Ishikawa (cell line): ENCODE data around the gene LIPG.

Experiments
- CEBPB ChIP-seq: IDR thresholded peaks from 2 replicates; pipeline ENCODE4 v1.6.1; 2012
- CREB1 ChIP-seq: IDR thresholded peaks from 2 replicates; pipeline ENCODE4 v1.6.1; 2012; ENCODE audit warnings: low read depth
- EGR1 ChIP-seq: IDR thresholded peaks from 2 replicates; pipeline ENCODE4 v1.6.1; 2012
- EP300 ChIP-seq: IDR thresholded peaks from 2 replicates; pipeline ENCODE4 v1.6.1; 2012; ENCODE audit warnings: borderline replicate concordance
- FOXM1 ChIP-seq: IDR thresholded peaks from 2 replicates; pipeline ENCODE4 v1.6.1; 2012; ENCODE audit warnings: low read depth, borderline replicate concordance
- NFIC ChIP-seq: IDR thresholded peaks from 2 replicates; pipeline ENCODE4 v1.6.1; 2012
- RAD21 ChIP-seq: IDR thresholded peaks from 2 replicates; pipeline ENCODE4 v1.6.1; 2012; ENCODE audit warnings: low read depth
- TAF1 ChIP-seq: IDR thresholded peaks from 2 replicates; pipeline ENCODE4 v1.6.1; 2012; ENCODE audit warnings: low read depth, mild to moderate bottlenecking
- TCF12 ChIP-seq: IDR thresholded peaks from 2 replicates; pipeline ENCODE4 v1.6.1; 2012; ENCODE audit warnings: low read depth
- TEAD4 ChIP-seq: IDR thresholded peaks from 2 replicates; pipeline ENCODE4 v1.6.1; 2012
- YY1 ChIP-seq: IDR thresholded peaks from 2 replicates; pipeline ENCODE4 v1.6.1; 2012; ENCODE audit warnings: low read depth
- ZBTB7A ChIP-seq: IDR thresholded peaks from 2 replicates; pipeline ENCODE4 v1.6.1; 2012; ENCODE audit warnings: low read depth
- TF ChIP-seq, protein P1 (sequence below): IDR thresholded peaks from 2 replicates; pipeline ENCODE4 v1.6.1; 2012
- TF ChIP-seq, protein P2 (sequence below): IDR thresholded peaks from 2 replicates; pipeline ENCODE4 v1.6.1; 2012
- TF ChIP-seq, protein P3 (sequence below): IDR thresholded peaks from 2 replicates; pipeline ENCODE4 v1.6.1; 2012; ENCODE audit warnings: low read depth, mild to moderate bottlenecking

The LIPG gene

DNA sequence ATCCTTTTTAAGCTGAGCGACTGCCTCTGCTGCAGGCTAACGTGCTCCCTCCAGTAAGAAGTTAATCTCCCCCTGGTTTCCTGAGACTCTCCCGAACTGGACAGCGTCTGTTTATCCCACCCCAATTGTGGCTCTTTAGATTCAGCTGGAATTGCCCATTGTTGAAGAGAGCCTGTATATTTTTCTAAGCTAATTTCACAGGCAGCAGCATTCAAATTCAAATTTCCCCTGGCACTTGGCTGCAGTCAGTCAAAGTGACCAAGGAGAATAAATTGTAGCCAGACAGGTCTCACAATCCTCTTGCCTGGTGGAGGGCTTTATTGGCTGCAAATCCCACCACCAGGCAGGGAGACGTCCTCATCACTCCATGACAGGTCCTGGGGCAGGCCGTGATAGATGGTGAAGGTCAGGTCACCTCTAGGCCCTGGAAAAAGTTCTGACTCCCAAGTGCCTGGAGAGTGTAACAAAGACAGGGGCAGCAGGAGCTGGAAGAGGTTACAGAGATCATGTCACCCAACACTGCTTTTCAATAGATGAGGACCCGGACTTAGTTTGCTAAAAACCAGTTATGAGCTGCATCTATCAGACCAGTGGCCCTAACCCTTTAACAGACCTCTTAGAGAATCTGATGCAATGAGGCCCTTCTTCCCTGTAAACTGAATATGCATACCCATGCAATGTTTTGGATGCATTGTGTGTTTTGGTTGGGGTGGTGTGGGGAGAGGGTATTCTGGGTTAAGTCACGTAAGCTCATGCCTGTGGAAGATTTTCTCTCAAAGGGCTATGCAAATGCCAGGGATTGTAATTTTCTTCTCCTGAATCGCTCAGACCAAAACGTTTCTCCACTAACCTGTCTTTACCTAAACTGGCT is 42.5 kb upstream of the LIPG start:
- TF ChIP-seq, protein P1, sequence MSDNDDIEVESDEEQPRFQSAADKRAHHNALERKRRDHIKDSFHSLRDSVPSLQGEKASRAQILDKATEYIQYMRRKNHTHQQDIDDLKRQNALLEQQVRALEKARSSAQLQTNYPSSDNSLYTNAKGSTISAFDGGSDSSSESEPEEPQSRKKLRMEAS, result no peak
- no peak for TF ChIP-seq EP300
- no peak for TF ChIP-seq TEAD4
- no peak for TF ChIP-seq YY1
- no peak for TF ChIP-seq ZBTB7A
- TF ChIP-seq, protein P2, sequence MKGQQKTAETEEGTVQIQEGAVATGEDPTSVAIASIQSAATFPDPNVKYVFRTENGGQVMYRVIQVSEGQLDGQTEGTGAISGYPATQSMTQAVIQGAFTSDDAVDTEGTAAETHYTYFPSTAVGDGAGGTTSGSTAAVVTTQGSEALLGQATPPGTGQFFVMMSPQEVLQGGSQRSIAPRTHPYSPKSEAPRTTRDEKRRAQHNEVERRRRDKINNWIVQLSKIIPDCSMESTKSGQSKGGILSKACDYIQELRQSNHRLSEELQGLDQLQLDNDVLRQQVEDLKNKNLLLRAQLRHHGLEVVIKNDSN, result no peak
- TF ChIP-seq FOXM1, result no peak

DNA sequence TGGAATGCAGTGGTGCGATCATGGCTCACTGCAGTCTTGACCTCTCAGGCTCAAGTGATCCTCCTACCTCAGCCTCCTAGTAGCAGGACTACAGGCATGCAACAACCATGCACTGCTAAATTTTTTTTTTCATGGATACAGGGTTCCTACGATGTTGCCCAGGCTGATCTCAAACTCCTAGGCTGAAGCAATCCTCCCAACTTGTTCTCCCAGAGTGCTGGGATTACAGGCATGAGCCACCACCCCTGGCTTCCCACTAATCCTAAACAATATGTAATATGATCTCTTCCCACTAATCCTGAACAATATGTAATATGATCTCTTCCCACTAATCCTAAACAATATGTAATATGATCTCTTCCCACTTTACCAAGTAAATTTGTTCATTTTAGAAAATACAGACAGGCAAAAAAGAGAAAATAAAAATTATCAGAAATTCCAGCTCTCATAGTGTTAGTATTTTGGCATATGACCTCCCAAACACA is 41.2 kb upstream of the LIPG start:
- TF ChIP-seq TEAD4 (no peak; the same call in 1 of the 2 replicates), YY1 (no peak), FOXM1 (peak; percentile 40; the same call in 1 of the 2 replicates), TCF12 (0 out of 2 replicates have a peak, but pooled peaks have one; percentile 38), EGR1 (no peak), ZBTB7A (no peak), NFIC (no peak), RAD21 (peak; percentile 13; the same call in 1 of the 2 replicates), TAF1 (no peak), CEBPB (peak; percentile 68), EP300 (peak; percentile 83), CREB1 (no peak)
- TF ChIP-seq, protein P3, sequence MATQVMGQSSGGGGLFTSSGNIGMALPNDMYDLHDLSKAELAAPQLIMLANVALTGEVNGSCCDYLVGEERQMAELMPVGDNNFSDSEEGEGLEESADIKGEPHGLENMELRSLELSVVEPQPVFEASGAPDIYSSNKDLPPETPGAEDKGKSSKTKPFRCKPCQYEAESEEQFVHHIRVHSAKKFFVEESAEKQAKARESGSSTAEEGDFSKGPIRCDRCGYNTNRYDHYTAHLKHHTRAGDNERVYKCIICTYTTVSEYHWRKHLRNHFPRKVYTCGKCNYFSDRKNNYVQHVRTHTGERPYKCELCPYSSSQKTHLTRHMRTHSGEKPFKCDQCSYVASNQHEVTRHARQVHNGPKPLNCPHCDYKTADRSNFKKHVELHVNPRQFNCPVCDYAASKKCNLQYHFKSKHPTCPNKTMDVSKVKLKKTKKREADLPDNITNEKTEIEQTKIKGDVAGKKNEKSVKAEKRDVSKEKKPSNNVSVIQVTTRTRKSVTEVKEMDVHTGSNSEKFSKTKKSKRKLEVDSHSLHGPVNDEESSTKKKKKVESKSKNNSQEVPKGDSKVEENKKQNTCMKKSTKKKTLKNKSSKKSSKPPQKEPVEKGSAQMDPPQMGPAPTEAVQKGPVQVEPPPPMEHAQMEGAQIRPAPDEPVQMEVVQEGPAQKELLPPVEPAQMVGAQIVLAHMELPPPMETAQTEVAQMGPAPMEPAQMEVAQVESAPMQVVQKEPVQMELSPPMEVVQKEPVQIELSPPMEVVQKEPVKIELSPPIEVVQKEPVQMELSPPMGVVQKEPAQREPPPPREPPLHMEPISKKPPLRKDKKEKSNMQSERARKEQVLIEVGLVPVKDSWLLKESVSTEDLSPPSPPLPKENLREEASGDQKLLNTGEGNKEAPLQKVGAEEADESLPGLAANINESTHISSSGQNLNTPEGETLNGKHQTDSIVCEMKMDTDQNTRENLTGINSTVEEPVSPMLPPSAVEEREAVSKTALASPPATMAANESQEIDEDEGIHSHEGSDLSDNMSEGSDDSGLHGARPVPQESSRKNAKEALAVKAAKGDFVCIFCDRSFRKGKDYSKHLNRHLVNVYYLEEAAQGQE, result no peak
- TF ChIP-seq, protein P2, result no peak
- TF ChIP-seq, protein P1, result no peak

DNA sequence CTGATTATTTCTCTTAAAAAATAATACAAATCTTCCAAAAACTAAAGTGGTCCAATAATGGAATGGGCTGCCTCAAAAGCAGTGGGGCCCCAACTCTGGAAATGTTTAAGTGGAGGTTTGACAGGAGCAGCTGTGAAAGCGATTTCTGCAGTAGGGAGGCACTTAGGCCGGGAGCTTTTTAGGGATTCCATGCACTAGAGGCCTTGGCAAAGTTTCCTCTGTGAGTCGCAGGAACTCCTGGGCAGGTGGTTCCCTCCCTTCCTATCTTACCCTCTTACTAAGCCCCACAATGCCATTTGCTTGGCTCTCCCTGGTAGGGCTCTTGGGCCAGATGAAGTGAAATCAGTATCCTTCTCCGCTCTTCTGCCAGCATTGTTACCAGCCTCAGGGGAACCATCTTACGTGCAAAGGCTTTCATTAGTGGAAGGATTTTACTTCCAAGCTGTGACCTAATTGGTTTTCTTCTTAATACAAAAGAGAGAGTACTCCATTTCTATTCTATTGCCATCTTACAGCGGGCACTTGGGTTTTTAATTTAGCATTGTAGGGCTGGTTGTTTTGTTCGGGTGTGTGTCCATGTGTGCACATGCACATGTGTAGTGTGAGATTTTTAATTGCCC is 40.5 kb upstream of the LIPG start:
- TF ChIP-seq TAF1, result no peak
- TF ChIP-seq CEBPB, result no peak
- no peak for TF ChIP-seq RAD21
- TF ChIP-seq, protein P2, result no peak
- no peak for TF ChIP-seq CREB1
- TF ChIP-seq, protein P1, result no peak
- no peak for TF ChIP-seq EGR1
- no peak for TF ChIP-seq YY1
- TF ChIP-seq NFIC, result no peak
- no peak for TF ChIP-seq ZBTB7A

DNA sequence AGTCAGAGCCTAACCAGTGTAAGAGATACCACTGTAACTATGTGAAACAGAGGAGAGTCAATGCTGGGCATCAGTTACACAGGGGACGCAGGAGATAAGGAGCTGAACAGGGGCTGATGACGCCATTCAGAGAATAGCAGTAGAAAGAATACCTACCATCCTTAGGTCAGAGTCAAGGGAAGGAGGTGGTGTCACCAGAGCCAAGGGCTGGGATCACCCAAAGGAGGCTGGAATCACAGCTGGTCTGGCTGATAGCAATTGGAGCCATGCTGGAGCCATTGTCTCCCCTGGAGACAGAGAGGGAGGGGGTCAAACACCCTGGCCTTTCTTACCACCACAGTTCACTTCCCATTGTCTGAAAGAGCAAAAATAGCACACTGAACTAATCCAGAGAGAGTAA is 37.5 kb upstream of the LIPG start:
- TF ChIP-seq TAF1, result no peak
- no peak for TF ChIP-seq FOXM1
- TF ChIP-seq NFIC, result no peak
- no peak for TF ChIP-seq EP300

DNA sequence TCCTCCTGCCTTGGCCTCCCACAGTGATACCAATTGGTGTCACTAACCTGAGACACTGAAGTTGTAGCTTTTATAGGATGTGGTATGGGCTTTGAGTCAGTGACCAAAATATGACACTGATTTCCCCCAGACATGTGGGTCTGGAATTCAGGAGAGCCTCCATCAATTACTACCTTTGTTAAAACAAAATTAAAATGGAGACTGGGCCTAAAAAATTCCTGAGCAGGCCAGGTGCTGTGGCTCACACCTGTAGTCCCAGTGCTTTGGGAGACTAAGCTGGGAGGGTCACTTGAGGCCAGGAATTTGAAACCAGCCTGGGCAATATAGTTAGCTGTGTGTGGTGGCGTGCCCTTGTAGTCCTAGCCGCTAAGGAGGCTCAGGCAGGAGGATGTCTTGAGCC is 36.9 kb upstream of the LIPG start:
- no peak for TF ChIP-seq CREB1
- TF ChIP-seq, protein P3, result no peak
- TF ChIP-seq, protein P2, result no peak
- TF ChIP-seq FOXM1, result no peak
- TF ChIP-seq CEBPB, result no peak
- no peak for TF ChIP-seq TCF12
- TF ChIP-seq ZBTB7A, result no peak
- no peak for TF ChIP-seq TEAD4
- no peak for TF ChIP-seq EGR1
- no peak for TF ChIP-seq EP300
